ENCODE data around the gene CDC42SE2.

Gene CDC42SE2

DNA sequence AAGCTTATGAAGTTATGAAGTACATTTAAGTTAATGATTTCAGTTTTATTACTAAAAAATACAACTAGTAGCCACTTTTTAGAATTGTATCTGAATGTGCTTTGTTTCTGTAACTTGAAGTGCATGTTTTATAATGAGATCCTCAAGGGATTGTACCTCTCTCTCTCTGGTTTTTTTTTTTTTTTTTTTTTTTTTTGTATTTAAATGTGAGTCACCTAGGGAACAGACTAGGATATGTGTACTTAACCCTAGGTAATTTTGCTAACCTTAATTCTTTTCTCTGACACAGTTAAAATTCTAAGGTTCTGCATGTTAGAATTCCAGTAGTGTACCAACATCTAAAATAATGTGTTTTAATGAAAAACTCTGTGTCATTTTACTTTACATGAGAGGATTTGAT is 59.5 kb downstream of the CDC42SE2 start:
- peaks cover 92% of the 10 kb centered on the region for H3K79me2 ChIP-seq (ENCODE audit: insufficient read depth, low read length)
- 0 out of 2 replicates have a peak, but pooled peaks cover 3% of the 10 kb centered on the region for H3K9me3 ChIP-seq (ENCODE audit: low read length)
- H2AFZ ChIP-seq (ENCODE audit: low read length), result no peak overlapping the region
- H3K9me2 ChIP-seq (ENCODE audit: low read depth, low read length), result no peaks in the 10 kb centered on the region
- no peak overlapping the region for H3K4me2 ChIP-seq (ENCODE audit: low read length)
- H3K4me1 ChIP-seq (ENCODE audit: insufficient read depth, low read length, severe bottlenecking), result no peaks in the 10 kb centered on the region
- TF ChIP-seq EZH2 (IDR thresholded peaks at IDR 0.05; ENCODE audit: borderline replicate concordance, low read length), result no peak
- TF ChIP-seq, protein P1, sequence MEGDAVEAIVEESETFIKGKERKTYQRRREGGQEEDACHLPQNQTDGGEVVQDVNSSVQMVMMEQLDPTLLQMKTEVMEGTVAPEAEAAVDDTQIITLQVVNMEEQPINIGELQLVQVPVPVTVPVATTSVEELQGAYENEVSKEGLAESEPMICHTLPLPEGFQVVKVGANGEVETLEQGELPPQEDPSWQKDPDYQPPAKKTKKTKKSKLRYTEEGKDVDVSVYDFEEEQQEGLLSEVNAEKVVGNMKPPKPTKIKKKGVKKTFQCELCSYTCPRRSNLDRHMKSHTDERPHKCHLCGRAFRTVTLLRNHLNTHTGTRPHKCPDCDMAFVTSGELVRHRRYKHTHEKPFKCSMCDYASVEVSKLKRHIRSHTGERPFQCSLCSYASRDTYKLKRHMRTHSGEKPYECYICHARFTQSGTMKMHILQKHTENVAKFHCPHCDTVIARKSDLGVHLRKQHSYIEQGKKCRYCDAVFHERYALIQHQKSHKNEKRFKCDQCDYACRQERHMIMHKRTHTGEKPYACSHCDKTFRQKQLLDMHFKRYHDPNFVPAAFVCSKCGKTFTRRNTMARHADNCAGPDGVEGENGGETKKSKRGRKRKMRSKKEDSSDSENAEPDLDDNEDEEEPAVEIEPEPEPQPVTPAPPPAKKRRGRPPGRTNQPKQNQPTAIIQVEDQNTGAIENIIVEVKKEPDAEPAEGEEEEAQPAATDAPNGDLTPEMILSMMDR (IDR thresholded peaks at IDR 0.05; ENCODE audit: low read length), result no peak
- no peaks in the 10 kb centered on the region for H3F3A ChIP-seq (ENCODE audit: insufficient read depth, low read length)
- H4K20me1 ChIP-seq (ENCODE audit: insufficient read depth, low read length), result no peaks in the 10 kb centered on the region
- H3K27me3 ChIP-seq (ENCODE audit: insufficient read depth, low read length), result no peaks in the 10 kb centered on the region
- no peak overlapping the region for H3K27ac ChIP-seq (ENCODE audit: low read depth, low read length, poor library complexity, severe bottlenecking)
- H3K9ac ChIP-seq (ENCODE audit: low read length), result no peak overlapping the region
- no peak overlapping the region for H3K4me3 ChIP-seq (ENCODE audit: low read depth, low read length, poor library complexity, severe bottlenecking)
- H3K36me3 ChIP-seq (ENCODE audit: insufficient read depth, low read length), result peaks cover 55% of the 10 kb centered on the region

DNA sequence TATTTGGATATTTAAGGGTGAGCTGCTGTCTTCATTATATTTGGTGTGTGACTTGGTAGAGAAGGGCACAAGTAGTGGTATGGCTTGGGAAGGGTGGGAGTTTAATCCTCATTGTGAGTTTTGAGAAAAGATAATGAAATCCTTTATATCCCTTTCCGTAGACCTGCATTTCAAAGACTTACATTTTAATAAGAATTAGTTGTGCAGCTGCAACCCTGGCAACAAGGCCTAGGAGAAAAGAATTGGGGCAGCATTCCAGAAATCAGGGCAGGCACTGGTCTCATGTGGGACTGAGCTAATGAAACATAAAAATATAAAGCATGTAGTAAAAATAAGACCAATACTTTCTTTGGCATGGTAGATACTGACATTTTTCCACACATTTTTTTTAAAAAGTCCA is 60.5 kb downstream of the CDC42SE2 start:
- peaks cover 91% of the 10 kb centered on the region for H3K79me2 ChIP-seq (ENCODE audit: insufficient read depth, low read length)
- H3K9me2 ChIP-seq (ENCODE audit: low read depth, low read length), result no peaks in the 10 kb centered on the region
- H3K27me3 ChIP-seq (ENCODE audit: insufficient read depth, low read length), result no peaks in the 10 kb centered on the region
- 0 out of 2 replicates have a peak, but pooled peaks cover under 1% of the 10 kb centered on the region for H3K9me3 ChIP-seq (ENCODE audit: low read length)
- H3K4me2 ChIP-seq (ENCODE audit: low read length), result no peak overlapping the region
- H3K4me1 ChIP-seq (ENCODE audit: insufficient read depth, low read length, severe bottlenecking), result no peaks in the 10 kb centered on the region
- no peak overlapping the region for H3K4me3 ChIP-seq (ENCODE audit: low read depth, low read length, poor library complexity, severe bottlenecking)
- no peaks in the 10 kb centered on the region for H4K20me1 ChIP-seq (ENCODE audit: insufficient read depth, low read length)
- TF ChIP-seq, protein P1 (IDR thresholded peaks at IDR 0.05; ENCODE audit: low read length), result no peak
- TF ChIP-seq EZH2 (IDR thresholded peaks at IDR 0.05; ENCODE audit: borderline replicate concordance, low read length), result no peak
- no peak overlapping the region for H3K27ac ChIP-seq (ENCODE audit: low read depth, low read length, poor library complexity, severe bottlenecking)
- peaks cover 55% of the 10 kb centered on the region for H3K36me3 ChIP-seq (ENCODE audit: insufficient read depth, low read length)
- H3F3A ChIP-seq (ENCODE audit: insufficient read depth, low read length), result no peaks in the 10 kb centered on the region
- H2AFZ ChIP-seq (ENCODE audit: low read length), result no peak overlapping the region
- H3K9ac ChIP-seq (ENCODE audit: low read length), result no peak overlapping the region

DNA sequence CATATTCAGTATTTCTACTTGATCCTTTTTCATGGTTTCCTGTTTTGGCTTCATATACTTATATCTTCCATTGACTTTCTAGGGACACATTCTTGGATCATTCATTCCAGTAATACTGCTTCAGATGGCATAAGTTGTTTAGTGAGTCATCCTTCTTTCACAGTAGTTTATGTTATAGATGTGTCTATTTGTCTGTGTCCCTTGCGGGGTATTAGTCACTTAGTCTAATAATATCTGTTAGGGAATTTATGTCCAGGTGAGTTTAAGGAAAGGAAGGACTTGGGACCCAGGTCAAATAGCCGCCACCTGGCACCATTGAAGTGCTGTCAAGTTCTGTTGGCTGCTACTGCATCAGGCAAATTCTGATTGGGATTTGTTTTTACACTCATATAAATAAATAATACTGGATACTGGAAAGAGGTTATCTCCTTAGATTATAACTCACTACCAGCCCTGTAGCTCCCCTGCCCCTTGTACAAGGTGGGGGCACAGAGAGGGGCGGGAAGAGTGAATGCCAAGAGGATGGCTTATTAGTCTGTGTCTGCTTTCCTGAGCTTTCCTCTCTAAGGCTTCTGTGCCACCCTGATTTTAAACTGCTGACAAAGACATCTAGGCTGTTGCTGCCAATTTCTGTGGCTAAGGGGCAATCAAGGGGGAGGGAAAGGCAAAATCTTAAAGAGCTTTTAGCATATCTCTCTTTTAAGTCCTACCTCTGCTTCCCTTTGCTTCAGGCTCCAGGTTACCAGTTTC is 64.9 kb downstream of the CDC42SE2 start:
- no peaks in the 10 kb centered on the region for H3K4me1 ChIP-seq (ENCODE audit: insufficient read depth, low read length, severe bottlenecking)
- peaks cover 45% of the 10 kb centered on the region for H3K36me3 ChIP-seq (ENCODE audit: insufficient read depth, low read length)
- no peak overlapping the region for H3K27ac ChIP-seq (ENCODE audit: low read depth, low read length, poor library complexity, severe bottlenecking)
- peaks cover 75% of the 10 kb centered on the region for H3K79me2 ChIP-seq (ENCODE audit: insufficient read depth, low read length)
- no peak overlapping the region for H3K9ac ChIP-seq (ENCODE audit: low read length)
- no peaks in the 10 kb centered on the region for H3K27me3 ChIP-seq (ENCODE audit: insufficient read depth, low read length)
- no peak overlapping the region for H3K4me2 ChIP-seq (ENCODE audit: low read length)
- no peaks in the 10 kb centered on the region for H4K20me1 ChIP-seq (ENCODE audit: insufficient read depth, low read length)
- no peak overlapping the region for H2AFZ ChIP-seq (ENCODE audit: low read length)
- no peaks in the 10 kb centered on the region for H3F3A ChIP-seq (ENCODE audit: insufficient read depth, low read length)
- TF ChIP-seq, protein P1 (IDR thresholded peaks at IDR 0.05; ENCODE audit: low read length), result no peak
- TF ChIP-seq EZH2 (IDR thresholded peaks at IDR 0.05; ENCODE audit: borderline replicate concordance, low read length), result no peak
- H3K9me2 ChIP-seq (ENCODE audit: low read depth, low read length), result no peaks in the 10 kb centered on the region
- H3K4me3 ChIP-seq (ENCODE audit: low read depth, low read length, poor library complexity, severe bottlenecking), result no peak overlapping the region
- H3K9me3 ChIP-seq (ENCODE audit: low read length), result no peaks in the 10 kb centered on the region

All from OCI-LY1 (cell line).